Heart left ventricle (tissue), 16 donors: ENCODE results near the gene PODXL2. TPM values are rescaled to one million over a fixed set of nuclear protein-coding genes. Genes with fewer than 3 reads are reported as not detected.
A peak's percentile ranks its signal among the peaks of the same experiment; 100 is the strongest.

Experiments used
- ATAC-seq, 4 donors: fragments of 200-7000 bp; cut with Tn5 transposase; one replicate each; pipeline ENCODE4 v1.9.1; 2020 to 2022; ENCODE audit warnings: moderate library complexity in 4 of 4, mild to moderate bottlenecking in 3 of 4, moderate number of reproducible peaks in 1 of 4
- DNase-seq, 5 donors: peaks; one replicate each; pipeline ENCODE4 v3.0.0-alpha.2; 2020
- H3K27ac ChIP-seq, 12 donors: fragments of 200-600 bp; sonication (generic) in 4 of 12; one replicate each; pipeline versions ENCODE4 v1.5.0 to v1.8.0; 2016 to 2022; ENCODE audit warnings: mild to moderate bottlenecking in 2 of 12
- H3K27me3 ChIP-seq, 9 donors: fragments of 200-600 bp; sonication (generic) in 2 of 9; one replicate each; pipeline versions ENCODE4 v1.5.1 to v1.8.0; 2016 to 2022; ENCODE audit warnings: mild to moderate bottlenecking in 3 of 9
- H3K36me3 ChIP-seq, 9 donors: fragments of 200-600 bp; sonication (generic) in 2 of 9; one replicate each; pipeline versions ENCODE4 v1.5.0 to v1.8.0; 2018 to 2022; ENCODE audit warnings: mild to moderate bottlenecking in 2 of 9
- H3K4me1 ChIP-seq, 12 donors: fragments of 200-600 bp; sonication (generic) in 4 of 12; one replicate each; pipeline versions ENCODE4 v1.5.0 to v1.8.0; 2016 to 2022; ENCODE audit warnings: mild to moderate bottlenecking in 3 of 12
- H3K4me3 ChIP-seq, 12 donors: fragments of 200-600 bp; sonication (generic) in 4 of 12; one replicate each; pipeline versions ENCODE4 v1.5.0 to v1.8.0; 2017 to 2022; ENCODE audit warnings: mild to moderate bottlenecking in 9 of 12, moderate library complexity in 4 of 12
- H3K9me3 ChIP-seq, 12 donors: fragments of 200-600 bp; sonication (generic) in 4 of 12; one replicate each; pipeline versions ENCODE4 v1.5.0 to v1.8.0; 2016 to 2022; ENCODE audit warnings: mild to moderate bottlenecking in 1 of 12
- POLR2A ChIP-seq, 2 donors: fragments of 450-650 bp; IDR thresholded peaks; one replicate each; pipeline ENCODE4 v1.6.1; 2017; ENCODE audit warnings: antibody characterized with exemption in 2 of 2, mild to moderate bottlenecking in 2 of 2, moderate library complexity in 2 of 2
- WGBS, 4 donors: extraction: QIAGEN DNeasy Blood & Tissue Kit in 2 of 4; methylation state at CpG; one replicate each; pipeline versions ENCODE4 v1.1.5 to v1.1.7; 2013 to 2018; 5-methylcytosine and 5-hydroxymethylcytosine counted together
- intact Hi-C, 10 donors: fragments of 100-400 bp; cut with DNase I; formaldehyde crosslinking; loops; one replicate each; pipeline versions ENCODE4 v1.11.1 to v1.14.2; 2022
- polyA plus RNA-seq, 2 donors: library from polyadenylated mRNA; stranded (reverse); fragments of 200-250 nt; gene quantifications; one replicate each; pipeline ENCODE4 v1.2.3, GENCODE V29; 2013
- total RNA-seq, 9 donors: library from RNA; depleted of rRNA in 2 of 9; stranded (reverse); fragments of >200 nt in 2 of 9; fragmentation: NEBNext Ultra II Directional in 3 of 9; extraction: Animal tissue kit (Norgen Biotek cat#: 25700) in 3 of 9; gene quantifications; one replicate each; pipeline versions ENCODE4 v1.1.0 to v1.2.4, GENCODE V29; 2016 to 2023
- TF ChIP-seq, protein P1 (sequence below), 12 donors: fragments of 200-600 bp; sonication (generic) in 4 of 12; IDR thresholded peaks; one replicate each; pipeline versions ENCODE4 v1.5.0 to v1.8.0; 2018 to 2022; ENCODE audit warnings: antibody characterized with exemption in 12 of 12, mild to moderate bottlenecking in 5 of 12
- donor health status: ischemic (EF 13 %, LVEDD 7.1; RV severe dilation, severe dysfunction).
- donor health status: healthy with polysubstance abuse.
- donor health status: DM: no; HTN: yes; CAD: no.
- donor health status: DM: no; HTN: no; CAD: no.
- donor health status: ischemic (EF 25% LVEDD 6.9; RV normal size, moderate dysfunction).
- donor health status: ischemic (EF 25% LVEDD 5.7; RV mildly dilated, moderate dysfunction).
- donor health status: healthy.
- donor health status: DM: yes; HTN: yes; CAD: no.
- donor health status: ischemic (EF 35%, LVEDD 5.7; RV mildly dilated, moderate dysfunction).
- donor health status: nonischemic (EF 11% LVEDD 7.7; RV severe dilation, severe dysfunction).
- donor health status: DM: yes; HTN: yes; CAD: no.
- donor health status: PGD.
- donor health status: ischemic (EF 29% LVEDD 5.4; RV normal size, mild dysfunction).
- donor health status: nonischemic (EF 23%, LVEDD 6.1; RV moderate dilation, normal function).

The PODXL2 gene
- total and polyA plus RNA-seq, 11 donors, result 0.72 to 4.1 (median 2.1) TPM

DNA sequence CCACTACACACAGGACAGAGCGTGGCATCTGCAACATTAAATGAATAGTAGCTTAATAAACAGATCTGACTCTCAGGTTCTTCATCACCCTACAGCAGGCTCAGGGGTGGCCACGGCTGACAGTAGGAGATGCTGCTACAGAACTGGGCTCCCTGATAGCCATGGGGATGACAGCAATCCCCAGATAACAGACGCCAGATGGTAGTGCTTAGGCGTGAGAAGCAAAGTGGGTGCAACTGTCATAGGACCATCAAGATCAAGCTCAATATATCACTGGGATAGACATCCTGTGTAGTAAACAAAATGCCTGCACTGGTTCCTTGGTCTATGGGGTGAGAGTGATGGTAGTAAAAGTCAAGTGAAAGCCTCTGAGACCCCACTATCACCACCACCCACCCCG is 35.8 kb upstream of the PODXL2 start:
- H3K4me3 ChIP-seq, result no peak overlapping the region
- no peaks in the 10 kb centered on the region for H3K36me3 ChIP-seq
- H3K27ac ChIP-seq, result no peak overlapping the region
- no peaks in the 10 kb centered on the region for H3K9me3 ChIP-seq
- intact Hi-C loops, result loop anchor here in 2 of 10 donors (5.0 to 10.0 kb wide), 2 partner anchors 82 to 229 kb away; partner anchors contain the start of genes ABTB1 (in 1 of the 2) and MGLL (in 1 of the 2)
- DNase-seq (peak in 1 of 5 donors; percentile 0), ATAC-seq (no peak)
- 80 to 93% (median 85%) methylated on average over 5 of the region's 5 CpGs for WGBS, 4 donors
- peaks cover 0 to 33% (median 23%) of the 10 kb centered on the region in 12 donors for H3K4me1 ChIP-seq
- no peak for TF ChIP-seq POLR2A (IDR thresholded peaks at IDR 0.05)
- TF ChIP-seq, protein P1, sequence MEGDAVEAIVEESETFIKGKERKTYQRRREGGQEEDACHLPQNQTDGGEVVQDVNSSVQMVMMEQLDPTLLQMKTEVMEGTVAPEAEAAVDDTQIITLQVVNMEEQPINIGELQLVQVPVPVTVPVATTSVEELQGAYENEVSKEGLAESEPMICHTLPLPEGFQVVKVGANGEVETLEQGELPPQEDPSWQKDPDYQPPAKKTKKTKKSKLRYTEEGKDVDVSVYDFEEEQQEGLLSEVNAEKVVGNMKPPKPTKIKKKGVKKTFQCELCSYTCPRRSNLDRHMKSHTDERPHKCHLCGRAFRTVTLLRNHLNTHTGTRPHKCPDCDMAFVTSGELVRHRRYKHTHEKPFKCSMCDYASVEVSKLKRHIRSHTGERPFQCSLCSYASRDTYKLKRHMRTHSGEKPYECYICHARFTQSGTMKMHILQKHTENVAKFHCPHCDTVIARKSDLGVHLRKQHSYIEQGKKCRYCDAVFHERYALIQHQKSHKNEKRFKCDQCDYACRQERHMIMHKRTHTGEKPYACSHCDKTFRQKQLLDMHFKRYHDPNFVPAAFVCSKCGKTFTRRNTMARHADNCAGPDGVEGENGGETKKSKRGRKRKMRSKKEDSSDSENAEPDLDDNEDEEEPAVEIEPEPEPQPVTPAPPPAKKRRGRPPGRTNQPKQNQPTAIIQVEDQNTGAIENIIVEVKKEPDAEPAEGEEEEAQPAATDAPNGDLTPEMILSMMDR (IDR thresholded peaks at IDR 0.05), result no peak
- no peaks in the 10 kb centered on the region for H3K27me3 ChIP-seq

DNA sequence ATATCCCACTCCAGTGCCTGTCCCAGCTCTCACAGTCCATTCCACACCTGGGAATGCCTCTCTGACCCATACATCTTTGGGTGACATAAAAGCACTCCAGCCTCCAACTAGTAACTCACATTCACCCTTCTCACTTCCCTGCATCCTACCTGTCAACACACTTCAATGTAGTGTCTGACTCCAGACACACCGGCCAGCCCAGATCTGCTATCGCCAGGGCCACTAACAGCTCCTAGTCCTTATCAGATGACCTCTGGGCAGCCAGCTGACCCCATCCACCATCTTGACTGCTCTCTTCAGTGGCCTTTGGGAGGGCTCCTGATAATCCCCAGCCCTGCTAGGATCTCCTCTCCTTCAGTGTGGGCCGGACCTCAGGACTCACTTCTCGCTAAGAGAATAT is 33.7 kb upstream of the PODXL2 start:
- TF ChIP-seq, protein P1 (IDR thresholded peaks at IDR 0.05), result no peak
- TF ChIP-seq POLR2A (IDR thresholded peaks at IDR 0.05), result no peak
- DNase-seq, result peak in 1 of 5 donors; percentile 14
- no peak overlapping the region for H3K27ac ChIP-seq

DNA sequence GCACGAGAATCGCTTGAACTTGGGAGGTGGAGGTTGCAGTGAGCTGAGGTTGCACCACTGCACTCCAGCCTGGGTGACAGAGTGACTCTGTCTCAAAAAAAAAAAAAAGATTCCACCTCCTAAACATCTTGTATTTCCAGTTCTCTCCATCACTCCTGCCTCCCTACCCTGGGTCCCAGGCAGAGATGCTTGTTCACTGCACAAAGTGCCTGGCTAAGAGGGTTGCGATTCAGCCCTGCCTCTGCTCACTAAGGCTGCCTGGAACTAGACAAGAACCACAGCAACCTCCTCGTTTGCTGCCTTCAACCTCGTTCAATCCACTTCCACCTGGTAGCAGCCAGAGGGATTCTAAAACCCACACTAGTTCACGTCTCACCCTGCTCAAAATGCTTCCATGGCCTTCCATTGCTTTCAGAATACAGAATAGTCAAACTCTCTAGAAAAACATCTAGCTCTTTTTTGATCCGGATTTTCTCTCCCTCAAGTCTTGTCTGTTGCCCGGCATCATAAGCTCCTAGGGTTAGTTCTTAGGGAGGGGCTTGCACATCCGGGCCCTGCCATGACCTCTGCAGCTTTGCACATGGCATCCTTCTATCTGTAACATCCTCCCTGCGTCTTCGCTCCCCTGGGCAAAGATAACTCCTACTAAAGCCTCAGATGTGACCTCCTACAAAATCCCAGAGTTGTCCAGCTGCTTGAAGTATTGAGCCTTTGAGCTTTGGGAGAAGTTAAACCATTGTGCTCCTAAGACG is 31.8 kb upstream of the PODXL2 start:
- TF ChIP-seq POLR2A (IDR thresholded peaks at IDR 0.05), result no peak
- TF ChIP-seq, protein P1 (IDR thresholded peaks at IDR 0.05), result no peak
- no peak overlapping the region for H3K27ac ChIP-seq
- H3K4me1 ChIP-seq, result peaks cover 0 to 16% (median 9%) of the 10 kb centered on the region in 12 donors
- DNase-seq (no peak), ATAC-seq (no peak)
- 70 to 76% (median 72%) methylated on average over 12 of the region's 12 CpGs for WGBS, 4 donors
- H3K4me3 ChIP-seq, result peak overlapping the region in 8 of 12 donors; percentile 49 to 85 (median 64)
- no peaks in the 10 kb centered on the region for H3K27me3 ChIP-seq
- H3K9me3 ChIP-seq, result no peaks in the 10 kb centered on the region
- H3K36me3 ChIP-seq, result no peaks in the 10 kb centered on the region
- intact Hi-C loops, result loop anchor here in 1 of 10 donors (10.0 kb wide), 1 partner anchor 78 kb away; the partner anchor contains the start of gene ABTB1

More for the DNA sequence above, 33.7 kb upstream of the PODXL2 start:
- intact Hi-C loops, result loop anchor here in 1 of 10 donors (10.0 kb wide), 1 partner anchor 79 kb away; the partner anchor contains the start of gene ABTB1
- WGBS, 4 donors, result 74 to 77% (median 75%) methylated on average over 4 of the region's 4 CpGs
- peaks cover 0 to 26% (median 14%) of the 10 kb centered on the region in 12 donors for H3K4me1 ChIP-seq
- H3K27me3 ChIP-seq, result no peaks in the 10 kb centered on the region
- no peaks in the 10 kb centered on the region for H3K36me3 ChIP-seq
- no peak for ATAC-seq
- H3K4me3 ChIP-seq, result no peak overlapping the region
- no peaks in the 10 kb centered on the region for H3K9me3 ChIP-seq

DNA sequence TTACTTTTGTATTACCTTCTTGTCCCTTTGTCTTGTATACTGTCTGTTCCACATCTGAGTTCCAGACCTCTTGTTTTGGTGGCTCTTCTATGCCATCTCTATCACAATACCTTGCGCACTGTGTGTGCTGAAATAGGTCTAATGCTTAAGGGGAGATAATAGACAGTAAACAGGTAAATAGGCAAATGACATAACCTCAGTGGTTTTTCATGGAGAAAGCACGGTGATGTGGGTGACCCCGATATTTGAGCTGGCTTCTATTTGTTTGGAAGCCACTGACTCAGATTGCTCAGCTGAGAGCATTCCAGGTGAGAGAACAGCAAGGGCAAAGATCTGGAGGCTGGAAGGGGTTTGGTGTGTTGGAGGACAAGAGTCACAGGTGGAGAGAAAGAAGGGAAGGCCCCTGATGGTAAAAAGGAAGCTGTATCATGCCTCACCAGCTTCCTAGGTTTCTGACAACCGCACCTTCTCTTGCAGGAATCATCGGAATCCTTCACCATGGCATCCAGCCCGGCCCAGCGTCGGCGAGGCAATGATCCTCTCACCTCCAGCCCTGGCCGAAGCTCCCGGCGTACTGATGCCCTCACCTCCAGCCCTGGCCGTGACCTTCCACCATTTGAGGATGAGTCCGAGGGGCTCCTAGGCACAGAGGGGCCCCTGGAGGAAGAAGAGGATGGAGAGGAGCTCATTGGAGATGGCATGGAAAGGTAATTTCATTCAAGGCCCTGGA is 30.0 kb upstream of the PODXL2 start:
- H3K9me3 ChIP-seq, result no peaks in the 10 kb centered on the region
- H3K27ac ChIP-seq, result peak overlapping the region in 8 of 12 donors; percentile 26 to 72 (median 64)
- H3K27me3 ChIP-seq, result no peaks in the 10 kb centered on the region
- H3K36me3 ChIP-seq, result peaks cover 0 to 5% (median 0%) of the 10 kb centered on the region in 9 donors
- peaks cover 0 to 16% (median 9%) of the 10 kb centered on the region in 12 donors for H3K4me1 ChIP-seq
- ATAC-seq (no peak), DNase-seq (no peak)
- H3K4me3 ChIP-seq, result peak overlapping the region; percentile 33 to 85 (median 64)
- 60 to 81% (median 69%) methylated on average over 14 of the region's 14 CpGs for WGBS, 4 donors
- intact Hi-C loops, result loop anchor here in 2 of 10 donors (1.0 to 10.0 kb wide), 2 partner anchors 9 to 76 kb away; partner anchors contain the start of genes ABTB1 (in 1 of the 2) and TPRA1 (in 1 of the 2)
- TF ChIP-seq POLR2A (IDR thresholded peaks at IDR 0.05), result no peak
- TF ChIP-seq, protein P1 (IDR thresholded peaks at IDR 0.05), result no peak
